Liver (tissue), 9 donors: ENCODE results near the gene KXD1. TPM values are rescaled to one million over a fixed set of nuclear protein-coding genes. Genes with fewer than 3 reads are reported as not detected.

Experiments used
- DNase-seq: peaks from one replicate; pipeline ENCODE4 v3.0.0-alpha.2; 2017; ENCODE audit warnings: low spot score
- H3K27ac ChIP-seq, 2 donors: one replicate each; pipeline ENCODE4 v1.7.0; 2013; ENCODE audit warnings: inconsistent platforms in 2 of 2, low read length in 2 of 2, control low read depth in 1 of 2, low read depth in 1 of 2, mild to moderate bottlenecking in 1 of 2
- H3K27me3 ChIP-seq, 4 donors: one replicate each; pipeline versions ENCODE4 v1.6.1 to v1.7.0; 2013; ENCODE audit warnings: low read length in 3 of 4, inconsistent platforms in 1 of 4, mild to moderate bottlenecking in 1 of 4, moderate library complexity in 1 of 4; ENCODE audit not compliant: control insufficient read depth in 4 of 4, insufficient read depth in 4 of 4
- H3K36me3 ChIP-seq, 4 donors: one replicate each; pipeline versions ENCODE4 v1.6.1 to v1.7.0; 2013; ENCODE audit warnings: low read length in 3 of 4, mild to moderate bottlenecking in 3 of 4, low read depth in 1 of 4, moderate library complexity in 1 of 4; ENCODE audit not compliant: control insufficient read depth in 4 of 4, insufficient read depth in 3 of 4
- H3K4me1 ChIP-seq, 4 donors: one replicate each; pipeline versions ENCODE4 v1.6.1 to v1.7.0; 2013; ENCODE audit warnings: low read length in 3 of 4, mild to moderate bottlenecking in 3 of 4, moderate library complexity in 1 of 4; ENCODE audit not compliant: control insufficient read depth in 4 of 4, insufficient read depth in 4 of 4
- H3K4me3 ChIP-seq, 3 donors: one replicate each; pipeline versions ENCODE4 v1.6.1 to v1.7.0; 2013; ENCODE audit warnings: low read length in 3 of 3, control low read depth in 1 of 3, low read depth in 1 of 3, mild to moderate bottlenecking in 1 of 3
- H3K9ac ChIP-seq, 2 donors: one replicate each; pipeline ENCODE4 v1.7.0; 2013; ENCODE audit warnings: low read length in 2 of 2, mild to moderate bottlenecking in 2 of 2, moderate library complexity in 2 of 2, control low read depth in 1 of 2, low read depth in 1 of 2
- H3K9me3 ChIP-seq, 4 donors: one replicate each; pipeline versions ENCODE4 v1.6.1 to v1.7.0; 2013; ENCODE audit warnings: low read length in 3 of 4; ENCODE audit not compliant: control insufficient read depth in 4 of 4
- ATF3 ChIP-seq: IDR thresholded peaks from 2 replicates; pipeline ENCODE4 v1.6.1; 2016; ENCODE audit warnings: antibody characterized with exemption
- CTCF ChIP-seq: fragments of 150-350 bp; IDR thresholded peaks from 2 replicates; pipeline ENCODE4 v1.5.1; 2017; ENCODE audit warnings: improper control_type of control experiment, low read depth, low read length; ENCODE audit not compliant: missing input control
- EGR1 ChIP-seq, 2 donors: IDR thresholded peaks; 2 replicates each; pipeline ENCODE4 v1.6.1; 2016 to 2018; ENCODE audit warnings: antibody characterized with exemption in 2 of 2, low read depth in 2 of 2
- FOXA1 ChIP-seq: IDR thresholded peaks from 2 replicates; pipeline ENCODE4 v1.6.1; 2016; ENCODE audit warnings: antibody characterized with exemption
- FOXA2 ChIP-seq: IDR thresholded peaks from 2 replicates; pipeline ENCODE4 v1.6.1; 2016; ENCODE audit warnings: antibody characterized with exemption
- GABPA ChIP-seq, 2 donors: IDR thresholded peaks in 1 of 2; conservative IDR thresholded peaks in 1 of 2; 2 replicates each; pipeline ENCODE4 v1.6.1; 2016; ENCODE audit warnings: antibody characterized with exemption in 2 of 2, mild to moderate bottlenecking in 1 of 2, moderate library complexity in 1 of 2
- HNF4A ChIP-seq, 2 donors: conservative IDR thresholded peaks; 2 replicates each; pipeline ENCODE4 v1.6.1; 2016; ENCODE audit warnings: antibody characterized with exemption in 2 of 2, mild to moderate bottlenecking in 2 of 2
- HNF4G ChIP-seq: IDR thresholded peaks from 2 replicates; pipeline ENCODE4 v1.6.1; 2016; ENCODE audit warnings: antibody characterized with exemption
- JUND ChIP-seq, 2 donors: IDR thresholded peaks; 2 replicates each; pipeline ENCODE4 v1.6.1; 2016; ENCODE audit warnings: antibody characterized with exemption in 2 of 2
- MAX ChIP-seq: IDR thresholded peaks from 2 replicates; pipeline ENCODE4 v1.6.1; 2016; ENCODE audit warnings: antibody characterized with exemption
- NR2F2 ChIP-seq: IDR thresholded peaks from 2 replicates; pipeline ENCODE4 v1.6.1; 2016; ENCODE audit warnings: antibody characterized with exemption
- RAD21 ChIP-seq, 2 donors: IDR thresholded peaks; 2 replicates each; pipeline ENCODE4 v1.6.1; 2016; ENCODE audit warnings: antibody characterized with exemption in 2 of 2, mild to moderate bottlenecking in 2 of 2
- REST ChIP-seq: IDR thresholded peaks from 2 replicates; pipeline ENCODE4 v1.6.1; 2016; ENCODE audit warnings: antibody characterized with exemption, mild to moderate bottlenecking
- RXRA ChIP-seq, 2 donors: IDR thresholded peaks; 2 replicates each; pipeline ENCODE4 v1.6.1; 2017 to 2018; ENCODE audit warnings: antibody characterized with exemption in 2 of 2, mild to moderate bottlenecking in 1 of 2
- SP1 ChIP-seq: IDR thresholded peaks from 2 replicates; pipeline ENCODE4 v1.6.1; 2018; ENCODE audit warnings: antibody characterized with exemption, mild to moderate bottlenecking
- TAF1 ChIP-seq: conservative IDR thresholded peaks from 2 replicates; pipeline ENCODE4 v1.6.1; 2016; ENCODE audit warnings: antibody characterized with exemption, mild to moderate bottlenecking
- YY1 ChIP-seq: IDR thresholded peaks from 2 replicates; pipeline ENCODE4 v1.6.1; 2016; ENCODE audit warnings: antibody characterized with exemption, mild to moderate bottlenecking
- ZBTB33 ChIP-seq: IDR thresholded peaks from 2 replicates; pipeline ENCODE4 v1.6.1; 2016; ENCODE audit warnings: antibody characterized with exemption
- WGBS: extraction: QIAGEN DNeasy Blood & Tissue Kit; methylation state at CpG from one replicate; pipeline ENCODE4 v1.1.7; 2013; 5-methylcytosine and 5-hydroxymethylcytosine counted together
- polyA plus RNA-seq, 2 donors: library from polyadenylated mRNA; stranded (reverse) in 1 of 2; unstranded in 1 of 2; fragments of 200-250 nt in 1 of 2; fragments of >200 nt in 1 of 2; fragmentation: Nextera tagmentation in 1 of 2; extraction: Ambion mirVana in 1 of 2; gene quantifications; one replicate each; pipeline versions ENCODE4 v1.2.1 to v1.2.3, GENCODE V29; 2013 to 2015
- total RNA-seq, 2 donors: library from RNA; depleted of rRNA; stranded (reverse); fragments of >200 nt; gene quantifications; one replicate each; pipeline ENCODE4 v1.2.3, GENCODE V29; 2014
- donor health status: healthy.
- donor health status: healthy.
- donor health status: healthy.
- donor health status: healthy.
- donor health status: healthy.

KXD1 gene
- total and polyA plus RNA-seq, 4 donors = 31.8 to 53.6 (median 43.4) TPM

GRCh38 chr19:18538115-18538514 is 19.6 kb upstream of the KXD1 start:
- H3K27me3 ChIP-seq = no peaks in the 10 kb centered on the region
- peaks cover 0 to 29% (median 9%) of the 10 kb centered on the region in 4 donors for H3K36me3 ChIP-seq
- H3K9ac ChIP-seq = no peak overlapping the region
- peaks cover 5 to 22% (median 12%) of the 10 kb centered on the region in 4 donors for H3K4me1 ChIP-seq
- no peaks in the 10 kb centered on the region for H3K9me3 ChIP-seq
- peak; percentile 76 for TF ChIP-seq YY1
- TF ChIP-seq GABPA (IDR thresholded peaks at IDR 0.05 in 1 of 2, conservative IDR thresholded peaks at IDR 0.05 in 1 of 2) = peak in 1 of 2 donors; percentile 79
- TF ChIP-seq RAD21 (IDR thresholded peaks at IDR 0.05) = no peak
- TF ChIP-seq FOXA1 = no peak
- TF ChIP-seq FOXA2 = no peak
- peak; percentile 62 for TF ChIP-seq SP1
- TF ChIP-seq ZBTB33 = no peak
- no peak for TF ChIP-seq ATF3
- TF ChIP-seq HNF4A (conservative IDR thresholded peaks at IDR 0.05) = peak; percentile 75 to 90
- TF ChIP-seq RXRA (IDR thresholded peaks at IDR 0.05) = peak; percentile 73 to 88
- no peak for TF ChIP-seq JUND (IDR thresholded peaks at IDR 0.05)
- no peak for TF ChIP-seq CTCF
- TF ChIP-seq MAX = no peak
- no peak for TF ChIP-seq EGR1 (IDR thresholded peaks at IDR 0.05; ENCODE audit: low read depth in 2 of 2)
- TF ChIP-seq HNF4G = no peak
- TF ChIP-seq NR2F2 = peak; percentile 16
- TF ChIP-seq REST = peak; percentile 33
- TF ChIP-seq TAF1 = no peak
- peak overlapping the region; percentile 6 to 33 for H3K27ac ChIP-seq
- WGBS = 51% methylated on average over 22 of the region's 22 CpGs
- no peak for DNase-seq
- H3K4me3 ChIP-seq = no peak overlapping the region
